ENCODE measurements around the gene BRMS1.

DNA sequence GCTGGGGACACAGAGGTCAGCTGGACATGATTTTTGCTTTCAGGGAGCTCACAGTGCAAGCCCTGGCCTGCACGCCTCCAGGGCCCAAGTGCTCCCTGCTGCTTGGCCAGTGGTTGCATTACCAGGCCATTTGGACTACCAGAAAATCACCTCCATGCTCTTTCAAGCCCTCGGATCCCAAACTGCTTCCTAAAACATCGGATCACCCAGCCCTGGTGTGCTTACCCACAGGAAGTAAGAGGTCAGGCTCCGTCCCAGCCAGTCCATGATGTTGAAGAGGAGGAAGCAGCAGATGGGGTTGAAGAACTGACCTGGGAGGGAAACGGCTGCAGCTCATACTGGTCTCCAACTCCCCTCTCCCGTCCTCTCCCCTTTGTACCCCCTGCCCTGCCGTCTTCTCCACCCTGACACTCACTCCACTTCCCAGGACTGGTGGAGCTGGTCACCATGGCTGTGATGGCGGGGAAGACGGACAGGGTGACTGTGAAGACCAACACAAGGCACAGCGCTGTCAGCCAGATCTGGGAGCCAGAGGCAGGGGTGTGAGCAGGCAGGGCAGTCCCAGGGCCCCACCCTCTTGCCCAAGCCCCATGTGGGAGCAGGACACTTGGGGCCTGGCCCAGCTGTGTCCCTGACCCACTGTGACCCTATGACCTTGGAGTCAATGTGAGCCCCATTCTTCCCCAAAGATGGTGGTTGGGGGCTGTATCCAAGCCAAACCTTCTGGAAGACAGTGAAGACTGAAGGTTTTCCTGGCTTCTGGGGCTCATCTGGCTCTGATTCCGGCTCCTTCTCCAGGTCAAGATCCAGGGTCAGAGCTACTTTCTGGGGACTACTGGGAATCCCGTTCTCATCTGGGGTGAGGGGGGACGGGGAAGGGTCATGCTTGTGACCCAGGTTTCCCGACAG lies 21.1 kb upstream of the BRMS1 start:
- TF ChIP-seq, protein P1, sequence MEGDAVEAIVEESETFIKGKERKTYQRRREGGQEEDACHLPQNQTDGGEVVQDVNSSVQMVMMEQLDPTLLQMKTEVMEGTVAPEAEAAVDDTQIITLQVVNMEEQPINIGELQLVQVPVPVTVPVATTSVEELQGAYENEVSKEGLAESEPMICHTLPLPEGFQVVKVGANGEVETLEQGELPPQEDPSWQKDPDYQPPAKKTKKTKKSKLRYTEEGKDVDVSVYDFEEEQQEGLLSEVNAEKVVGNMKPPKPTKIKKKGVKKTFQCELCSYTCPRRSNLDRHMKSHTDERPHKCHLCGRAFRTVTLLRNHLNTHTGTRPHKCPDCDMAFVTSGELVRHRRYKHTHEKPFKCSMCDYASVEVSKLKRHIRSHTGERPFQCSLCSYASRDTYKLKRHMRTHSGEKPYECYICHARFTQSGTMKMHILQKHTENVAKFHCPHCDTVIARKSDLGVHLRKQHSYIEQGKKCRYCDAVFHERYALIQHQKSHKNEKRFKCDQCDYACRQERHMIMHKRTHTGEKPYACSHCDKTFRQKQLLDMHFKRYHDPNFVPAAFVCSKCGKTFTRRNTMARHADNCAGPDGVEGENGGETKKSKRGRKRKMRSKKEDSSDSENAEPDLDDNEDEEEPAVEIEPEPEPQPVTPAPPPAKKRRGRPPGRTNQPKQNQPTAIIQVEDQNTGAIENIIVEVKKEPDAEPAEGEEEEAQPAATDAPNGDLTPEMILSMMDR (IDR thresholded peaks at IDR 0.05; ENCODE audit: poor library complexity): no peak
- TF ChIP-seq EZH2 (IDR thresholded peaks at IDR 0.05; ENCODE audit: borderline replicate concordance) (no peak), EZH2phosphoT487 (IDR thresholded peaks at IDR 0.05; ENCODE audit: low read depth, severe bottlenecking, unreplicated experiment) (no peak)
